Astrocyte (in vitro differentiated cells and primary cell): ENCODE measurements around the gene GHSR. TPM values are rescaled to one million over a fixed set of nuclear protein-coding genes. Genes with fewer than 3 reads are reported as not detected.

Experiments
- DNase-seq: peaks from one replicate; pipeline ENCODE4 v3.0.0-alpha.2; 2010; ENCODE audit warnings: low read depth
- FAIRE-seq: peaks from 2 replicates; lab custom pipeline; 2011; peaks lifted over from hg19 to GRCh38; lab: Jason Lieb, UNC
- H2AFZ ChIP-seq: 2 replicates; pipeline ENCODE4 v1.6.0; 2012; ENCODE audit warnings: low read depth, low read length, inconsistent platforms
- H3K27ac ChIP-seq: 2 replicates; pipeline ENCODE4 v1.5.1; 2011; ENCODE audit warnings: low read depth, low read length, inconsistent platforms
- H3K27me3 ChIP-seq: 2 replicates; pipeline ENCODE4 v1.6.0; 2011; ENCODE audit warnings: low read length, inconsistent platforms; ENCODE audit not compliant: insufficient read depth
- H3K36me3 ChIP-seq: 2 replicates; pipeline ENCODE4 v1.5.1; 2011; ENCODE audit warnings: low read length, inconsistent platforms; ENCODE audit not compliant: insufficient read depth
- H3K4me1 ChIP-seq: 2 replicates; pipeline ENCODE4 v1.5.1; 2011; ENCODE audit warnings: low read length, inconsistent platforms; ENCODE audit not compliant: insufficient read depth
- H3K4me2 ChIP-seq: 2 replicates; pipeline ENCODE4 v1.6.0; 2012; ENCODE audit warnings: low read length, inconsistent platforms
- H3K4me3 ChIP-seq: 2 replicates; pipeline ENCODE4 v1.5.1; 2011; ENCODE audit warnings: low read depth, mild to moderate bottlenecking, low read length, inconsistent platforms; ENCODE audit not compliant: insufficient read depth
- H3K79me2 ChIP-seq: 2 replicates; pipeline ENCODE4 v1.6.0; 2012; ENCODE audit warnings: mild to moderate bottlenecking, low read length, inconsistent platforms; ENCODE audit not compliant: insufficient read depth
- H3K9ac ChIP-seq: 2 replicates; pipeline ENCODE4 v1.6.0; 2012; ENCODE audit warnings: mild to moderate bottlenecking, low read length, inconsistent platforms
- H3K9me3 ChIP-seq: 2 replicates; pipeline ENCODE4 v1.5.1; 2012; ENCODE audit warnings: low read depth, mild to moderate bottlenecking, low read length, inconsistent platforms; ENCODE audit not compliant: insufficient read depth
- H4K20me1 ChIP-seq: 2 replicates; pipeline ENCODE4 v1.6.0; 2012; ENCODE audit warnings: low read length, inconsistent platforms; ENCODE audit not compliant: insufficient read depth
- H3K27ac Mint-ChIP-seq: one replicate; pipeline ENCODE4 v1.8.0; 2021; ENCODE audit warnings: mild to moderate bottlenecking, mixed read lengths; ENCODE audit not compliant: unreplicated experiment
- H3K27me3 Mint-ChIP-seq: one replicate; pipeline ENCODE4 v1.8.0; 2021; ENCODE audit warnings: low read depth, mixed read lengths; ENCODE audit not compliant: unreplicated experiment
- H3K36me3 Mint-ChIP-seq: one replicate; pipeline ENCODE4 v1.8.0; 2021; ENCODE audit warnings: low read depth, mixed read lengths; ENCODE audit not compliant: unreplicated experiment
- H3K4me1 Mint-ChIP-seq: one replicate; pipeline ENCODE4 v1.8.0; 2021; ENCODE audit warnings: low read depth, mixed read lengths; ENCODE audit not compliant: unreplicated experiment
- H3K4me3 Mint-ChIP-seq: one replicate; pipeline ENCODE4 v1.8.0; 2021; ENCODE audit warnings: mild to moderate bottlenecking, moderate library complexity, mixed read lengths; ENCODE audit not compliant: unreplicated experiment
- H3K9me3 Mint-ChIP-seq: one replicate; pipeline ENCODE4 v1.8.0; 2021; ENCODE audit warnings: mild to moderate bottlenecking, mixed read lengths; ENCODE audit not compliant: unreplicated experiment
- CTCF ChIP-seq: IDR thresholded peaks from 2 replicates; pipeline ENCODE4 v1.5.1; 2011; ENCODE audit warnings: low read depth, mild to moderate bottlenecking, inconsistent platforms, low read length, moderate library complexity; ENCODE audit not compliant: insufficient read depth
- EZH2 ChIP-seq: IDR thresholded peaks from 2 replicates; pipeline ENCODE4 v1.6.1; 2012; ENCODE audit warnings: mild to moderate bottlenecking, low read length, inconsistent platforms; ENCODE audit not compliant: insufficient read depth
- total RNA-seq: library from RNA; stranded (reverse); gene quantifications from 2 replicates; pipeline ENCODE4 v1.2.1, GENCODE V29; 2021

GHSR gene
- total RNA-seq, 1 donor from 2014 or later = not detected

GRCh38 chr3:172444821-172445220, 3.4 kb downstream of the GHSR start:
- Histone ChIP-seq H3K27me3 (peaks cover 53% of the 10 kb centered on the region), H3K27ac (no peak overlapping the region), H4K20me1 (no peaks in the 10 kb centered on the region), H3K9ac (no peak overlapping the region), H3K4me3 (no peak overlapping the region), H2AFZ (no peak overlapping the region), H3K4me2 (no peak overlapping the region), H3K4me1 (peaks cover 2% of the 10 kb centered on the region), H3K9me3 (peaks cover 3% of the 10 kb centered on the region), H3K36me3 (no peaks in the 10 kb centered on the region), H3K79me2 (no peaks in the 10 kb centered on the region)
- peaks cover 59% of the 10 kb centered on the region for H3K27me3 Mint-ChIP-seq
- no peak for FAIRE-seq
- no peak for DNase-seq
- TF ChIP-seq CTCF (no peak), EZH2 (no peak)
- no peak overlapping the region for H3K27ac Mint-ChIP-seq
- peaks cover 6% of the 10 kb centered on the region for H3K36me3 Mint-ChIP-seq
- no peaks in the 10 kb centered on the region for H3K4me1 Mint-ChIP-seq
- H3K4me3 Mint-ChIP-seq = no peak overlapping the region
- H3K9me3 Mint-ChIP-seq = peaks cover 20% of the 10 kb centered on the region

GRCh38 chr3:172442606-172443005, 5.7 kb downstream of the GHSR start:
- no peak overlapping the region for H3K27ac Mint-ChIP-seq
- Histone ChIP-seq H2AFZ (no peak overlapping the region), H3K79me2 (no peaks in the 10 kb centered on the region), H3K4me1 (no peaks in the 10 kb centered on the region), H3K27ac (no peak overlapping the region), H4K20me1 (no peaks in the 10 kb centered on the region), H3K4me2 (no peak overlapping the region), H3K36me3 (no peaks in the 10 kb centered on the region), H3K27me3 (peaks cover 34% of the 10 kb centered on the region), H3K4me3 (no peak overlapping the region), H3K9me3 (peaks cover 2% of the 10 kb centered on the region), H3K9ac (no peak overlapping the region)
- peaks cover 37% of the 10 kb centered on the region for H3K27me3 Mint-ChIP-seq
- H3K9me3 Mint-ChIP-seq = peaks cover 6% of the 10 kb centered on the region
- H3K4me1 Mint-ChIP-seq = no peaks in the 10 kb centered on the region
- no peak for DNase-seq
- TF ChIP-seq EZH2 = no peak
- TF ChIP-seq CTCF = no peak
- H3K36me3 Mint-ChIP-seq = peaks cover 3% of the 10 kb centered on the region
- no peak for FAIRE-seq
- no peak overlapping the region for H3K4me3 Mint-ChIP-seq

GRCh38 chr3:172441581-172441980, 6.7 kb downstream of the GHSR start:
- H3K27ac ChIP-seq = no peak overlapping the region
- H3K9me3 Mint-ChIP-seq = no peaks in the 10 kb centered on the region
- no peak overlapping the region for H3K4me3 ChIP-seq
- no peak overlapping the region for H3K4me3 Mint-ChIP-seq
- H3K4me1 ChIP-seq = no peaks in the 10 kb centered on the region
- FAIRE-seq = no peak
- H3K36me3 ChIP-seq = no peaks in the 10 kb centered on the region
- no peaks in the 10 kb centered on the region for H3K79me2 ChIP-seq
- H3K27ac Mint-ChIP-seq = no peak overlapping the region
- no peaks in the 10 kb centered on the region for H3K36me3 Mint-ChIP-seq
- H3K9me3 ChIP-seq = peaks cover 2% of the 10 kb centered on the region
- no peaks in the 10 kb centered on the region for H4K20me1 ChIP-seq
- H3K27me3 Mint-ChIP-seq = peaks cover 27% of the 10 kb centered on the region
- H3K9ac ChIP-seq = no peak overlapping the region
- H3K4me2 ChIP-seq = no peak overlapping the region
- TF ChIP-seq CTCF (no peak), EZH2 (no peak)
- DNase-seq = no peak
- no peak overlapping the region for H2AFZ ChIP-seq
- no peaks in the 10 kb centered on the region for H3K4me1 Mint-ChIP-seq
- H3K27me3 ChIP-seq = peaks cover 28% of the 10 kb centered on the region
